Tibial artery (tissue), 4 donors: ENCODE measurements around the gene CAPN14.

Experiments
- DNase-seq, 2 donors: peaks; one replicate each; pipeline ENCODE4 v3.0.0-alpha.2; 2019
- H3K27ac ChIP-seq, 2 donors: fragments of 200-600 bp; sonication (generic) in 1 of 2; 1 replicate in 1 of 2; 2 replicates in 1 of 2; pipeline ENCODE4 v1.5.1; 2018 to 2019; ENCODE audit warnings: mild to moderate bottlenecking in 1 of 2
- H3K27me3 ChIP-seq, 2 donors: fragments of 200-600 bp; sonication (generic) in 1 of 2; one replicate each; pipeline versions ENCODE4 v1.5.1 to v1.6.0; 2016 to 2019
- H3K36me3 ChIP-seq, 3 donors: fragments of 200-600 bp; sonication (generic) in 2 of 3; one replicate each; pipeline ENCODE4 v1.5.1; 2016 to 2019; ENCODE audit warnings: mild to moderate bottlenecking in 2 of 3
- H3K4me1 ChIP-seq, 4 donors: fragments of 200-600 bp; sonication (generic) in 2 of 4; 1 replicate in 3 of 4; 2 replicates in 1 of 4; pipeline ENCODE4 v1.5.1; 2016 to 2019
- H3K4me3 ChIP-seq, 2 donors: fragments of 200-600 bp; sonication (generic) in 1 of 2; 1 replicate in 1 of 2; 2 replicates in 1 of 2; pipeline ENCODE4 v1.5.1; 2018 to 2019; ENCODE audit warnings: mild to moderate bottlenecking in 2 of 2
- H3K9me3 ChIP-seq, 3 donors: fragments of 200-600 bp; sonication (generic) in 1 of 3; one replicate each; pipeline ENCODE4 v1.5.1; 2016 to 2019
- intact Hi-C: fragments of 100-400 bp; cut with DNase I; formaldehyde crosslinking; loops from one replicate; pipeline ENCODE4 v1.15.0; 2023; ENCODE audit warnings: low total_unique reads
- TF ChIP-seq, protein P1 (sequence below), 2 experiments: fragments of 200-600 bp in 1 of 2; fragments of 450-650 bp in 1 of 2; IDR thresholded peaks; one replicate each; pipeline ENCODE4 v1.5.1; 2017 to 2019; ENCODE audit warnings: antibody characterized with exemption in 2 of 2, mild to moderate bottlenecking in 1 of 2, moderate library complexity in 1 of 2

Gene CAPN14

DNA sequence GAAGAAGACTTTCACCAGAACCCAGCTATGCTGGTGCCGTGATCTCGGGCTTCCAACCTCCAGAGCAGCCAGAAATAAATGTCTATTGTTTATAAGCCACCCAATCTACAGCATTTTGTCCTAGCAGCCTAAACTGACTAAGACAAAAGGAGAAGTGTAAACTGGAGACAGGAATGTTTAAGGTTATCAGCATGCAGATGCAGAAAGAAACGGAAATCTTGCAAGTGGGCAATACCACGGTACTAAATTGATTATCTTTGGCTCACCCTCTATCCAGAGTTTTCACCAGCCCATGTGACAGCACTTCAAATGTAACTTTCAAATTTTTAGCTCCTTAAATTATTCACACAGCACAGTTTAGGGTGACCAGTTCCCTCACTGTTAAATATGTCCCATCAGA, 5.7 kb upstream of the CAPN14 start:
- no peak for DNase-seq
- Histone ChIP-seq H3K9me3 (no peaks in the 10 kb centered on the region), H3K36me3 (no peaks in the 10 kb centered on the region), H3K4me3 (no peak overlapping the region), H3K27ac (no peak overlapping the region), H3K27me3 (peaks cover 0 to 13% of the 10 kb centered on the region in 2 donors), H3K4me1 (no peaks in the 10 kb centered on the region)
- intact Hi-C loops, result no loop called here
- TF ChIP-seq, protein P1, sequence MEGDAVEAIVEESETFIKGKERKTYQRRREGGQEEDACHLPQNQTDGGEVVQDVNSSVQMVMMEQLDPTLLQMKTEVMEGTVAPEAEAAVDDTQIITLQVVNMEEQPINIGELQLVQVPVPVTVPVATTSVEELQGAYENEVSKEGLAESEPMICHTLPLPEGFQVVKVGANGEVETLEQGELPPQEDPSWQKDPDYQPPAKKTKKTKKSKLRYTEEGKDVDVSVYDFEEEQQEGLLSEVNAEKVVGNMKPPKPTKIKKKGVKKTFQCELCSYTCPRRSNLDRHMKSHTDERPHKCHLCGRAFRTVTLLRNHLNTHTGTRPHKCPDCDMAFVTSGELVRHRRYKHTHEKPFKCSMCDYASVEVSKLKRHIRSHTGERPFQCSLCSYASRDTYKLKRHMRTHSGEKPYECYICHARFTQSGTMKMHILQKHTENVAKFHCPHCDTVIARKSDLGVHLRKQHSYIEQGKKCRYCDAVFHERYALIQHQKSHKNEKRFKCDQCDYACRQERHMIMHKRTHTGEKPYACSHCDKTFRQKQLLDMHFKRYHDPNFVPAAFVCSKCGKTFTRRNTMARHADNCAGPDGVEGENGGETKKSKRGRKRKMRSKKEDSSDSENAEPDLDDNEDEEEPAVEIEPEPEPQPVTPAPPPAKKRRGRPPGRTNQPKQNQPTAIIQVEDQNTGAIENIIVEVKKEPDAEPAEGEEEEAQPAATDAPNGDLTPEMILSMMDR (IDR thresholded peaks at IDR 0.05), result no peak

DNA sequence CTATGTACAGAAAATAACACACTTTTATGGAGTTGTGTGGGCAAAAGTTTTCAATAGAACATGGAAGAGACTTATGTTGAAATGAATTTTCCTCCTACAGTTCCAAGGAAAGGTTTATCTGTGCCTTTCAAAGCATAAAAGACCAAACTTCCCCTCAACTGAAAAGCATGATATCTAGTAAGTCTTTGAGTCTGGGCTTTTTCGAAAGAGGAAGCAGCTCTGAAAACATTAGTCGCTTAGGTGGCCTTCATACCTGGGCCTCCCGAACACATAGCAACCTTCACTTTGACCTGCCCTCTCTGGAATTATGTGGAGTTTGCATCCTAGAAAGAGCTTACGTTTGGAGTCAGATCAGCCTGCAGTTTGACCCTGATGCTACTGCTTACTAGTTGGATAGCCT, 4.8 kb upstream of the CAPN14 start:
- DNase-seq, result no peak
- no peak overlapping the region for H3K4me3 ChIP-seq
- H3K36me3 ChIP-seq, result no peaks in the 10 kb centered on the region
- peaks cover 0 to 12% of the 10 kb centered on the region in 2 donors for H3K27me3 ChIP-seq
- H3K27ac ChIP-seq, result no peak overlapping the region
- TF ChIP-seq, protein P1 (IDR thresholded peaks at IDR 0.05), result no peak
- H3K9me3 ChIP-seq, result no peaks in the 10 kb centered on the region
- intact Hi-C loops, result no loop called here
- no peaks in the 10 kb centered on the region for H3K4me1 ChIP-seq

DNA sequence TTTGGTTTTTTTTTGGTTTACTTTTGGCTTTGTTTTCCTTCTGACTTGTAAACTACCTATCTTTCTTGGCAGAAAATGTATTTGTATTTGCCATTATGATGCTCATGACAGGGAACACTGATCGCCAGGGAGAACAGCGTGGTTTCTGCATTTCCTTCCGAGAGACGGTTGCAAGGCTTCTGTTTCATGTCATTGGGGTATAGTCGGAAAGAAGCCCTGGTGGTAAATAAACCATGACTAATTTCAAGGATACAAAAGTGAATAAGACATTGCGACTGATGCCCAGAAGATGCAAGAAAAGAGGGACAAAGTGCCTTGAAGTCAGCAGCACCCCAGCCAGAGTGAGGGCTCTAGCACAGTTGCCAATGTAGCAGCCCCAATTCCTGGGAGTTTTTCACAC, 4.2 kb upstream of the CAPN14 start:
- H3K4me1 ChIP-seq, result no peaks in the 10 kb centered on the region
- DNase-seq, result no peak
- H3K9me3 ChIP-seq, result no peaks in the 10 kb centered on the region
- intact Hi-C loops, result no loop called here
- no peaks in the 10 kb centered on the region for H3K36me3 ChIP-seq
- no peak overlapping the region for H3K4me3 ChIP-seq
- TF ChIP-seq, protein P1 (IDR thresholded peaks at IDR 0.05), result no peak
- H3K27me3 ChIP-seq, result peaks cover 0 to 12% of the 10 kb centered on the region in 2 donors
- no peak overlapping the region for H3K27ac ChIP-seq

DNA sequence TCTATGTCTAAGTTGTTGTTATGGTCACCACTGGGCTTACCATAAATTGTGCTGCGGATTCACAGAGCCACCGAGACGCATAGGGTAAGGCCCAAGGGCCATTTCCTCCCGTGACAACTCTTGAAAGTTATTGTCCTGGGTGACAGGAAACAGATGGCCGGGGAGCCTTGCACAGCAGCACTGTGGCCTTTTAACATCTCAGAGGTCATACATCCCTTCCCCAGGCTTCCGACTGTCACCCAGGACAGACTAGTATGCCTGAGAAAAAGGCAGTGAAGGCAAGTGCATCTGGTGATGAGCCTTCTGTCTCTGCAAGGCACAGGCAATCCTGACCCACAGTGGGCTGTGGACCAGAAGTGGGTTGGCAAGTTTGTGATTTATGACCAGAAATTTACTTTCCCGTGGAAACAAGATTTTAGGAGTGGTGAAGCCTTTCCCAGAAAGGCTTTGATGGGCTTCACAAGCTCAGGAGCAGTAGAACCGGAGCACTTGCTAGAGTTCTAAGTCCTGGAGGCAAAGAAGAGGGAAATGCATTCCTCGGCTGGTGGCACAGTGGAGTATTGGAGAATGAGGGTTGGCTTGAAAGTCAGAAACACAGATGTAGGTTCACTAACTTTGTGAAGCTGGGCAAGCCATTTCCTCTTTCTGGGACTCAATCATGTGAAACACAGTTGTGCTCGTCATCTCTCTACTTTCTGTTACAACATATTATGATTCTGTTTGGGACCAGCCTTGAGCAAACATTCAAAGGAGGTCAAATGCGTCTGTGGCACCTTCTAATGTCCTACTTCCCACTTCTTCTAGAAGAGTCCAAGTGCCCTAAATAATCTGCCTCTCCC, 2.0 kb upstream of the CAPN14 start:
- H3K4me1 ChIP-seq, result no peaks in the 10 kb centered on the region
- H3K27ac ChIP-seq, result no peak overlapping the region
- no peaks in the 10 kb centered on the region for H3K36me3 ChIP-seq
- DNase-seq, result no peak
- H3K9me3 ChIP-seq, result no peaks in the 10 kb centered on the region
- peaks cover 0 to 12% of the 10 kb centered on the region in 2 donors for H3K27me3 ChIP-seq
- TF ChIP-seq, protein P1 (IDR thresholded peaks at IDR 0.05), result no peak
- intact Hi-C loops, result no loop called here
- no peak overlapping the region for H3K4me3 ChIP-seq

DNA sequence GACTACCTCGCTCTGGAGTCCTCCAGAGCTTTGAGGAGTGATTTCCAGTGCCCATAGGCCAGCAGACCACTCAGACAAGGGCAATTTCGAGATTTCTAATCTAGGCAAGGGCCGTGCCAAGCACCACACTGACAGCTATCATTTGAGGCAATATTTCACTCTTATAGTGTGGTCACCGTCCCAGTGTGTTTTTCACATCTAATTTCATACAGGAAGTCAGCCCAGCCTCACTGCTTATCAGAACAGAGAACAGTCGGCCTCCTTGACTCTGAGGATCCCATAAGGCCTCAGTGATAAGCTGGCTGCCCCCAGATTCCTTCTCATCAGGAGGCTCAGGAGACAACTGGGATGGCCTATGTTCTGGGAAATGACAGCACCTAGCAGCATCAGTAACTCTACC, 581 bp downstream of the CAPN14 start:
- no peak overlapping the region for H3K27ac ChIP-seq
- H3K27me3 ChIP-seq, result peaks cover 0 to 8% of the 10 kb centered on the region in 2 donors
- H3K36me3 ChIP-seq, result no peaks in the 10 kb centered on the region
- H3K4me3 ChIP-seq, result no peak overlapping the region
- H3K4me1 ChIP-seq, result no peaks in the 10 kb centered on the region
- intact Hi-C loops, result no loop called here
- no peak for DNase-seq
- TF ChIP-seq, protein P1 (IDR thresholded peaks at IDR 0.05), result no peak
- H3K9me3 ChIP-seq, result no peaks in the 10 kb centered on the region
